ENCODE data around the gene USP26.
A peak's percentile ranks its signal among the peaks of the same experiment; 100 is the strongest.
"Not testable (repeated sequence)": the region's sequence is repeated elsewhere in the genome, so short reads cannot be mapped to it uniquely, and the experiment has no call there.

The USP26 gene

GRCh38 chrX:133033010-133033409 is 63.9 kb downstream of the USP26 start:
- DNase-seq, result no peak

- DNase-seq, result no peak
Observed at GRCh38 chrX:133018229-133018628, 78.7 kb downstream of the USP26 start.

DNA sequence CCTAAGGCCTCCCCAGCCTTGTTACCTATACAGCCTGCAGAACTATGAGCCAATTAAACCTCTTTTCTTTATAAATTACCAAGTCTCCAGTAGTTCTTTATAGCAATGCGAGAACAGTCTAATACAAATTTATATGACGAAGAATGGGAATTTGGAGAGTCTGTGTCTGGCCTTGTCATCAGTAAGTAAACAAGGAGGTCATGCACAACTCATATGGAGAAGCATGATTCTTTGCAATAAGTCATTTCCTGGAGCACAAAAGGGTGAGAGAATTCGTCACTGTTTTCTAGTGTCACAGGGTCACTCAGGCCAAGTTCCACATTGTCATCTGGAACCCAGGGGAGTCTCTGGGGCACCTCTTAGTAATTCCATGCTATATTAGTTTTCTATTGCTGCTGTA is 89.5 kb downstream of the USP26 start:
- DNase-seq, result no peak

GRCh38 chrX:133005616-133006015 is 91.3 kb downstream of the USP26 start:
- no peak for DNase-seq

GRCh38 chrX:133005042-133005441 is 91.9 kb downstream of the USP26 start:
- peak; percentile 14 for DNase-seq

DNA sequence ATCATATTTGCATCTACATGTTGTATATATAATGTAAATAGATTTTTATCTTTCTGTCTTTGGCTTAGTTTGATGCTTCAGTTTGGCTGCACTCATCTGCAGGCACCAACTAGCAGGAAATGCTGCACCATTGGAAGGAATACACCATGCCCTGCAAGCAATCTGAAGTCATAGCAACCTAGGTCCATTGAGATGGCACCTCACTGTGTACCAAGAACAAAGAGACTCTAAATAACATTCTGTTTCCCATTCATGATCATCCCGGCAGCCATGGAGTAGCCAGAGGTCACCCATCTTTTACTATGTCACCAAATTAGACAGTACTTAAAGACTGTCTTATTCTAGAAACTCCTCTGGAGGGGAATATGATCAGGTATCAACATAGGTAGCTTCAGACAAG is 97.7 kb downstream of the USP26 start:
- DNase-seq, result no peak

DNA sequence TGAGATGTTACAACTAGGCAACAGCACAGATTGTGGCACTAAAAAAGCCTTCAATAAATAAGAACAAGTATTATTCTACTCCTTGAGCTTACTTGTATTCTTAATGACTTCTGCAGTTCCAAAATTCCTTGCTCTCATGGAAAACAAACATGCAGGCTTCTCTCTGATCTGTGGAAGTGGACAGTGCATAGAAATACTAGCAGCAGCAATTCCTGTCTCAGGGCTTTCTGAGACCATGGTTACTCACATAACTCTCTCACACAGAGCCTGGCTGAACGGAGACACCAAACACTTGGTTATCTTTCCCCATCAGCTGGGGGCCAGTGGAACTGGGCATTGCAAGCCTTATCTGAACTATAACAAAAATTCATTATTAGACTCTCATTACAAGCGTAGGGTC is 106.1 kb downstream of the USP26 start:
- DNase-seq, result no peak

DNA sequence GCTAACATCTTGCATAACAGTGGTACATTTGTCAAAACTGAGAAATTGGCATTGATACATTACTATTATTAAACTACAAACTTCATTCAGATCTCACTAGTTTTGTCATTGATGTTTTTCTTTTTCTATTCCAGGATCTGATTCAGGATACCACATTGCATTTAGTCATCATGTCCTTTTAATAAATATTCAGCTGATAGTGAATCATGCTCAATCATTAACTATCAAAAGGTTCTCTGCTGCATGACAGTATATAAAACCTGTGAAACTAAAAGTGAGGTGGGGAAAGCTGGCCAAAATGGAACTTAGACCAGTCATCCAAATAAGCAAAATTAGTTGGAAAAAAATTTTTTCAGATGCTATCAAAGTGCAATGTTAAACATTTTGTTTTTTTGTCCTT is 110.4 kb downstream of the USP26 start:
- DNase-seq, result no peak

- no peak for DNase-seq
Observed at GRCh38 chrX:132984058-132984650, 112.8 kb downstream of the USP26 start.

DNA sequence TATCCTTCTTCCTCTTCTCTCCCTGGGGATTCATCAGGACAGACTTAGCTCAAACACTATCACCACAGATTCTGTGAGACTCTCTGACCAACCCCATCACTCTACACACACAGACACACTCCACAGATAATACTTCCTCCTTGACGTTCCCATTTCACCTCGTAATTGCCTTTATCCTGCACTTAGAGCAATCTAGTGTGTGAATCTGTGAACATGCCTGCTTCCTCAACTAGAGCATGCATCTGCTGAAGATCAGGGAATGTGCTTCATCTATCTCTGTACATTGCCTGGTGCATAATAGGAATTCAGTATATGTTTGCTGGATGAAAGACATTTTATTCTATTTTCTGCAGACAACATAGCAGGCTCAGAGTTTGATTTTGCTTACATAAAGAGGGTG is 113.4 kb downstream of the USP26 start:
- no peak for DNase-seq

- DNase-seq, result not testable (repeated sequence)
Observed at GRCh38 chrX:132980035-132980434, 116.9 kb downstream of the USP26 start.
